ENCODE data around the gene TMEM131L.
"Not testable (repeated sequence)": the region's sequence is repeated elsewhere in the genome, so short reads cannot be mapped to it uniquely, and the experiment has no call there.

The TMEM131L gene

GRCh38 chr4:153603258-153603657, 137.1 kb downstream of the TMEM131L start:
- H3K4me3 ChIP-seq (ENCODE audit: low read depth, low read length) = no peak overlapping the region
- H3K9me3 ChIP-seq (ENCODE audit: insufficient read depth, low read depth, low read length) = peaks cover 1% of the 10 kb centered on the region
- no peak overlapping the region for H2AK5ac ChIP-seq (ENCODE audit: low read length)
- H3K79me1 ChIP-seq (ENCODE audit: low read length) = no peaks in the 10 kb centered on the region
- peaks cover 4 to 5% of the 10 kb centered on the region in 2 experiments for H3K36me3 ChIP-seq (ENCODE audit: control insufficient read depth in 1 of 2, insufficient read depth in 2 of 2, low read length in 2 of 2)
- no peak overlapping the region for H4K8ac ChIP-seq (ENCODE audit: low read depth, low read length)
- H2AFZ ChIP-seq (ENCODE audit: insufficient read depth, low read length, poor library complexity) = no peak overlapping the region
- no peak overlapping the region for H3K14ac ChIP-seq (ENCODE audit: low read length)
- no peak overlapping the region for H3K9ac ChIP-seq (ENCODE audit: low read length)
- no peaks in the 10 kb centered on the region for H3K4me1 ChIP-seq (ENCODE audit: control insufficient read depth in 1 of 2, insufficient read depth in 2 of 2, low read length in 2 of 2)
- H2BK12ac ChIP-seq (ENCODE audit: low read length) = no peak overlapping the region
- H2BK5ac ChIP-seq (ENCODE audit: low read depth, low read length, poor library complexity) = no peak overlapping the region
- H3K4me2 ChIP-seq (ENCODE audit: low read length) = no peak overlapping the region
- no peaks in the 10 kb centered on the region for H3K79me2 ChIP-seq (ENCODE audit: control insufficient read depth, insufficient read depth, low read length, poor library complexity)
- no peak overlapping the region for H2BK120ac ChIP-seq (ENCODE audit: insufficient read depth, low read length, poor library complexity)
- H3K27ac ChIP-seq (ENCODE audit: low read depth, low read length) = no peak overlapping the region
- no peaks in the 10 kb centered on the region for H3K27me3 ChIP-seq (ENCODE audit: insufficient read depth, low read length)
- H4K91ac ChIP-seq (ENCODE audit: low read depth, low read length) = no peak overlapping the region
- H3K23ac ChIP-seq (ENCODE audit: low read length) = no peak overlapping the region
- no CpG with 5 or more reads among the region's 2 CpGs for WGBS (ENCODE audit: extremely low coverage, insufficient coverage, insufficient read length)
- H3K4ac ChIP-seq (ENCODE audit: low read depth, low read length) = no peak overlapping the region
- no peak for DNase-seq
- H4K12ac ChIP-seq (ENCODE audit: low read depth, low read length) = no peak overlapping the region
- H3K18ac ChIP-seq (ENCODE audit: low read length) = no peak overlapping the region

GRCh38 chr4:153603835-153604234, 137.7 kb downstream of the TMEM131L start:
- Histone ChIP-seq H3K4me2 (ENCODE audit: low read length) (no peak overlapping the region), H4K8ac (ENCODE audit: low read depth, low read length) (no peak overlapping the region), H3K27ac (ENCODE audit: low read depth, low read length) (no peak overlapping the region), H3K4me3 (ENCODE audit: low read depth, low read length) (no peak overlapping the region), H3K9ac (ENCODE audit: low read length) (no peak overlapping the region), H3K4ac (ENCODE audit: low read depth, low read length) (no peak overlapping the region), H4K12ac (ENCODE audit: low read depth, low read length) (no peak overlapping the region), H3K36me3 (ENCODE audit: control insufficient read depth in 1 of 2, insufficient read depth in 2 of 2, low read length in 2 of 2) (peaks cover 4 to 5% of the 10 kb centered on the region in 2 experiments), H4K91ac (ENCODE audit: low read depth, low read length) (no peak overlapping the region), H3K79me2 (ENCODE audit: control insufficient read depth, insufficient read depth, low read length, poor library complexity) (no peaks in the 10 kb centered on the region), H3K14ac (ENCODE audit: low read length) (no peak overlapping the region), H2AFZ (ENCODE audit: insufficient read depth, low read length, poor library complexity) (no peak overlapping the region), H2BK12ac (ENCODE audit: low read length) (no peak overlapping the region), H2AK5ac (ENCODE audit: low read length) (no peak overlapping the region), H3K79me1 (ENCODE audit: low read length) (no peaks in the 10 kb centered on the region), H3K18ac (ENCODE audit: low read length) (no peak overlapping the region), H3K23ac (ENCODE audit: low read length) (no peak overlapping the region), H3K27me3 (ENCODE audit: insufficient read depth, low read length) (no peaks in the 10 kb centered on the region), H3K9me3 (ENCODE audit: insufficient read depth, low read depth, low read length) (peaks cover 1% of the 10 kb centered on the region), H2BK120ac (ENCODE audit: insufficient read depth, low read length, poor library complexity) (no peak overlapping the region), H2BK5ac (ENCODE audit: low read depth, low read length, poor library complexity) (no peak overlapping the region), H3K4me1 (ENCODE audit: control insufficient read depth in 1 of 2, insufficient read depth in 2 of 2, low read length in 2 of 2) (no peaks in the 10 kb centered on the region)
- no CpG with 5 or more reads among the region's 3 CpGs for WGBS (ENCODE audit: extremely low coverage, insufficient coverage, insufficient read length)
- DNase-seq = no peak

- not testable (repeated sequence) for H3K23ac ChIP-seq (ENCODE audit: low read length); H3K9me3 ChIP-seq (ENCODE audit: insufficient read depth, low read depth, low read length); H3K4me1 ChIP-seq (ENCODE audit: control insufficient read depth in 1 of 2, insufficient read depth in 2 of 2, low read length in 2 of 2); H4K12ac ChIP-seq (ENCODE audit: low read depth, low read length); H3K14ac ChIP-seq (ENCODE audit: low read length); H3K4ac ChIP-seq (ENCODE audit: low read depth, low read length); H2AFZ ChIP-seq (ENCODE audit: insufficient read depth, low read length, poor library complexity); H3K4me2 ChIP-seq (ENCODE audit: low read length); H3K79me1 ChIP-seq (ENCODE audit: low read length); H3K36me3 ChIP-seq (ENCODE audit: control insufficient read depth in 1 of 2, insufficient read depth in 2 of 2, low read length in 2 of 2); H3K27ac ChIP-seq (ENCODE audit: low read depth, low read length); H2AK5ac ChIP-seq (ENCODE audit: low read length); H4K91ac ChIP-seq (ENCODE audit: low read depth, low read length); H3K79me2 ChIP-seq (ENCODE audit: control insufficient read depth, insufficient read depth, low read length, poor library complexity); H3K9ac ChIP-seq (ENCODE audit: low read length); H3K27me3 ChIP-seq (ENCODE audit: insufficient read depth, low read length); H2BK120ac ChIP-seq (ENCODE audit: insufficient read depth, low read length, poor library complexity); H2BK12ac ChIP-seq (ENCODE audit: low read length); H3K18ac ChIP-seq (ENCODE audit: low read length); H2BK5ac ChIP-seq (ENCODE audit: low read depth, low read length, poor library complexity); DNase-seq; H3K4me3 ChIP-seq (ENCODE audit: low read depth, low read length); H4K8ac ChIP-seq (ENCODE audit: low read depth, low read length)
- no CpG with 5 or more reads among the region's 2 CpGs for WGBS (ENCODE audit: extremely low coverage, insufficient coverage, insufficient read length)
These were observed 142.9 kb downstream of the TMEM131L start for GRCh38 chr4:153609070-153609469.

GRCh38 chr4:153610623-153611376, 144.6 kb downstream of the TMEM131L start:
- H3K18ac ChIP-seq (ENCODE audit: low read length) = no peak overlapping the region
- no peak overlapping the region for H2BK12ac ChIP-seq (ENCODE audit: low read length)
- no peak overlapping the region for H3K4me2 ChIP-seq (ENCODE audit: low read length)
- no peak overlapping the region for H2AK5ac ChIP-seq (ENCODE audit: low read length)
- no peak for DNase-seq
- H3K4me3 ChIP-seq (ENCODE audit: low read depth, low read length) = no peak overlapping the region
- no peak overlapping the region for H2BK5ac ChIP-seq (ENCODE audit: low read depth, low read length, poor library complexity)
- no peak overlapping the region for H4K12ac ChIP-seq (ENCODE audit: low read depth, low read length)
- H4K91ac ChIP-seq (ENCODE audit: low read depth, low read length) = no peak overlapping the region
- H3K9me3 ChIP-seq (ENCODE audit: insufficient read depth, low read depth, low read length) = peaks cover 1% of the 10 kb centered on the region
- H3K4me1 ChIP-seq (ENCODE audit: control insufficient read depth in 1 of 2, insufficient read depth in 2 of 2, low read length in 2 of 2) = no peaks in the 10 kb centered on the region
- H3K27ac ChIP-seq (ENCODE audit: low read depth, low read length) = no peak overlapping the region
- no peaks in the 10 kb centered on the region for H3K79me1 ChIP-seq (ENCODE audit: low read length)
- H3K79me2 ChIP-seq (ENCODE audit: control insufficient read depth, insufficient read depth, low read length, poor library complexity) = no peaks in the 10 kb centered on the region
- H3K27me3 ChIP-seq (ENCODE audit: insufficient read depth, low read length) = no peaks in the 10 kb centered on the region
- no CpG with 5 or more reads among the region's 5 CpGs for WGBS (ENCODE audit: extremely low coverage, insufficient coverage, insufficient read length)
- H2AFZ ChIP-seq (ENCODE audit: insufficient read depth, low read length, poor library complexity) = no peak overlapping the region
- H2BK120ac ChIP-seq (ENCODE audit: insufficient read depth, low read length, poor library complexity) = no peak overlapping the region
- peaks cover 2 to 5% of the 10 kb centered on the region in 2 experiments for H3K36me3 ChIP-seq (ENCODE audit: control insufficient read depth in 1 of 2, insufficient read depth in 2 of 2, low read length in 2 of 2)
- no peak overlapping the region for H3K4ac ChIP-seq (ENCODE audit: low read depth, low read length)
- no peak overlapping the region for H3K9ac ChIP-seq (ENCODE audit: low read length)
- H4K8ac ChIP-seq (ENCODE audit: low read depth, low read length) = no peak overlapping the region
- H3K14ac ChIP-seq (ENCODE audit: low read length) = no peak overlapping the region
- H3K23ac ChIP-seq (ENCODE audit: low read length) = no peak overlapping the region
